T-helper 2 cell treated with Interferon-gamma antibody and Interleukin-4, amounts not matched to agents 100 ng/mL and 5 ng/mL, for 36 hours (primary cell): ENCODE results near the gene C1orf146. TPM values are rescaled to one million over a fixed set of nuclear protein-coding genes. Genes with fewer than 3 reads are reported as not detected.
"Not testable (repeated sequence)": the region's sequence is repeated elsewhere in the genome, so short reads cannot be mapped to it uniquely, and the experiment has no call there.

Source experiments
- intact Hi-C: fragments of 100-400 bp; cut with micrococcal nuclease; formaldehyde crosslinking; loops from one replicate; pipeline ENCODE4 v1.15.1; 2023
- total RNA-seq: library from RNA; stranded (reverse); gene quantifications from 2 replicates; pipeline ENCODE4 v1.2.3, GENCODE V29; 2022

C1orf146 gene
- not detected in 2 replicates for total RNA-seq

DNA sequence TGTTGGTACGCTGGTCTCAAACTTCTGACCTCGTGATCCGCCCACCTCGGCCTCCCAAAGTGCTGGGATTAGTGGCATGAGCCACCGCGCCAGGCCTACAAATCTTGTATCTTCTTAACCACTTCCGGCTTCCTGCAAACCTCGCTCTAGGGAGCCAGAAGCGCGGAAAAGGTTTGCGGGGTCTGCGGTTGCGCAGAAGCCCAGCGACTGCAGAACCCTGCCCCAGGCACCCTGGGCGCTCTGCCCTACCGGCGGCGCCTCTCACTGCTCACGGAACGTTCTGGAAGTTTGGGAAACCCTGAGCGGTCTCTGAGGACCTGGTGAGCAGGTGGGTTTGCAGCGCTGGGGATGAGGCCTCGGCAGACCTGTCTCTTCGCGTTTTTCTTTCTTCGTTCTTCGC, at the start of gene C1orf146:
Gene C1orf146 (plus strand): TSS at position 195 of the 400 bp plus-strand sequence. CDS start 13,506 bp downstream, outside the sequence.
- intact Hi-C loops = no loop called here

GRCh38 chr1:92168657-92169056, 49.1 kb upstream of the C1orf146 start:
- intact Hi-C loops = no loop called here

DNA sequence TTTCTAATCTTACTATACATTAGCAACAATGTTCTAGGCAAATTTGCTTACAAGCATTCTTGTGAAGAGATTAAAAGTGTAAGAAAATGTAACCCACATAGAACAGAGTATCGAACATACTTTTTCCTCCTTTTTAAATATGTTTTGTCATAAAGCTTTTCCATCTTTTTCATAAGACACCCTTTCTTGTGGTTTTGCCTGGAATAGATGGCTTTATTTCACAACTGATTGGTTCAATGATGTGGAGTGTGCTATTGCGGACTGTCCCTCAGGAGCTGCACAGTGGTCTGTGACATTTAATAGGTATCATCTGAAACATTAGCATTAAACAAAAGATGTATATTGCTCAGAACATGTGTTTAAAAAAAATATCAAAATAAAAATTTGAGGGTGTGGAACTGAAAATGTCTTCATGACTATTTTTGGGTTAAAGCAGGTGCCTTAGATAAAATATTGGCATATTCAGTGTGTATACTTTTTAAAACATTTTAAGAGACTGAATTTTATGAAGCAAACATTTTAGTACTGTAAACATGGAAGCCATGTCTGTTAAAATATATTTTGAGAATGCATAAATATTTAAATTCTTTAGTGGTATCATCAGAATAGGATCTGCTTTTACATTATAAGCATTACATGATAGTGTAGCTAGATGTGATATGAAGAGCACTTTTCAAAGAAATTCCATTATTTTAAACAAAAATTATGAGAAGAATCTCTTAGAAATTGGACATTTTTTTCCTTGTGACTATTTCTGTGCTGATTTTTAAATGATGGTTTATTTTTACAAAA, 48.3 kb upstream of the C1orf146 start:
- intact Hi-C loops = no loop called here

- intact Hi-C loops = no loop called here
These were observed 33.1 kb upstream of the C1orf146 start for GRCh38 chr1:92184632-92185031.

DNA sequence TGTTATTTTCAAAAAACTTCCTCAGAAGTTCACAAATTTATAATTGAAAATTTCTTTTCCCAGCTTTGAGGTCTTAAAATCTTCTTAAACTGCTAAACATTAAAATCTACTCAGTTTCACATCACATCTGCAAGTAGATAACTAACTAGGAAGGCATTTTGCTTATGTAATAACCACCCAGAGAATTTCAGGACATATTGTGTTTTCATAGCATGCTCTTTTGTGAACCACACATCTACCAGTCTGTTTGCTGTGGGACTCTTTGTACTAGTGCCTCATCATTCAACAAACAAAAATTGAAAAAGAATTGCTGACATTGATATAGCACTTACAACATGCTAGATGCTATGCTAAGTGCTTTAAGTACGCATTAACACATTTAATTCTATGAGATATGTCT, 31.6 kb upstream of the C1orf146 start:
- intact Hi-C loops = no loop called here

- intact Hi-C loops = no loop called here
These were observed 29.1 kb upstream of the C1orf146 start for GRCh38 chr1:92188436-92189255.

GRCh38 chr1:92191726-92192125, 26.0 kb upstream of the C1orf146 start:
- intact Hi-C loops = no loop called here

DNA sequence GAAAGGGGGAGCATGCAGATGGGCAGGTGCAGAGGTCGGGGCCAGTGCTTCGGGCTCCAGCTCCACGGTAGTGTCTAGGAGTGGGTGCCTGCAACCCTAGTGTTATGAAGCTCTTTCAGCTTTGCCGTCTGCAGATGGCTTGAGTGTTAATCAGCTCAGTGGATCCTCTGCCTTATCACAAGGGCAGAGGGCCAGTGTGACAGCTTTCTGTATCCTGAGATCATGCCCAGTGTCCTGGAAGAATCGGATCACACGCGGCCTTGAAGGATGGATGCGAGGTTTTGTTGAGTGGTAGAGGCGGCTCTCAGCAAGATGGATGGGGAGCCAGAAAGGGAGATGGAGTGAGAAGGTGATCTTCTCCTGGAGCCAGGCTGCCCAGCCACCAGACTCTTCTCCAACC, 25.5 kb upstream of the C1orf146 start:
- intact Hi-C loops = no loop called here

DNA sequence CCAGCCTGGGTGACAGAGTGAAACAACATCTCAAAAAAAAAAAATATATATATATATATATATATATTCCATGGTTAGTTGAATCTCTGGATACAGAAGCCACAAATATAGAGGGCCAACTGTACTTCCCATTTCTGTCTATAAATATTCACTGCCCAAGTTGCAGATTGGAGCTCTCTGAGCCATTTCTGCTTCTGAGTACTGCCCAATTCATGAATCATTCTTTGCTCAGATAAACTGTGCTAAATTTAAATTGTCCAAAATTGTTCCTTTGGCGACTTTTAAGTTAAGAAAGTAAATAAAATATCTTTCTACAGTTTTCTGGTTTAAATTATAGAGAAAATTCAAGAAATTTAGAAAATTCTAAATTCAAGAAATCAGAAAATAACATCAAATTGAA, 23.2 kb upstream of the C1orf146 start:
- intact Hi-C loops = no loop called here

- intact Hi-C loops = loop anchor here (5.0 kb wide), 1 partner anchor 95 kb away; the partner anchor contains the start of genes GLMN and RPAP2
These were observed 15.7 kb upstream of the C1orf146 start for GRCh38 chr1:92201973-92202372.

DNA sequence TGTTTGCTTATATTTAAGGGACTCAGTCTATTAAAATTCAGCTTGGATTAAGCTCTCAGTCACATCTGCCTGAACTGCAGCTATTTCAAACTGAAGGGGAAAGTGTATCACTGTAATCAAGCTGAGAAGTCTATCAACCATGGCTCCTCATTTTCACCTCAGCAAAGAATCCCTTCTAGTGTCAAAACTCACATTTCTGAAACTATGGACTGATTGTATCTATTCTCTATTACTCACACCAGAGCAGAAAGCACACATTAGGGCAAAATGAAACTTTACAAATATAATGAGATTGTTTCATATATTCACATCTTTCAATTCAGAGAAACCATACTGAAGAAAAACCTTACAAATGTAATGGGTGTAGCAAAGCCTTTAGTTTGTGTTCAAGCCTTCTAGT, 14.6 kb upstream of the C1orf146 start:
- intact Hi-C loops = loop anchor here (5.0 kb wide), 1 partner anchor 94 kb away; the partner anchor contains the start of genes GLMN and RPAP2

GRCh38 chr1:92210701-92211100, 7.0 kb upstream of the C1orf146 start:
- intact Hi-C loops = no loop called here

DNA sequence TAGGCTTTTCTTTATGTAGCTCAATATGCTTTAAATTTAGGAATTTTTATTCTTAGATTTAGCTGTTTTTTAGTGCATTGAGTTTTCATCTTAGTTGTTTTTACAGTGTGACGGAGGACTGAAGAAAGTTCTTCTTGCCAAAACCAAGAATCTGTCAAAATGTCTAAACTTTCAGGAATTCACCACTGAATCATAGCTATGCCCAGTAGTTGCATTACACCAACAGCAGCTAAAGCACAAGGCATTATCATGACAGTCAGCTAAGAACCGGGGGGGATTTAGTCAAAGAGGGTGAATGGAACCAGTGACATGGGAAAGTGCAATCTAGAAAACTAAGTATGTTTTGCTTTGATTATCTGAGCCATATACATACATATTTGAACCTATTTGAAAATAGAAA, 6.5 kb upstream of the C1orf146 start:
- intact Hi-C loops = no loop called here

DNA sequence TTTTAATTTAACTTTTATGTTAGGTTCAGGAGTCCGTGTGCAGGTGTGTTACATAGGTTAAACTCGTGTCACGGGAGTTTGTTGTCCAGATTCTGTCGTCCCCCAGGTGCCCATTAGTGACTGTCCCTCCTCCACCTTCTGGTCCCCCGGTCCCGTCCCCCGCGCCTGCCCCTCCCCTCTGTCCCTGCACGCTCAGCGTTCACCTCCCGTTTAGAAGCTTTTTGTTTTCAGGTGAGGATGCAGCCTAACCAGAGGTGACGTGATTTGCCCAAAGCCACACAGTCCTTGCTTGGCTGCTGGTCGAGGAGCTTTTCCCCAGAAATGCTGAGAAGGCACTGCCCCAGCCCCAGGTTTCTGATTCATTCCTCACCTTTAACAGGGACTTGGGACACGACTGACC, 844 bp downstream of the C1orf146 start:
- intact Hi-C loops = no loop called here

GRCh38 chr1:92219028-92219427, 1.3 kb downstream of the C1orf146 start:
- intact Hi-C loops = no loop called here

- intact Hi-C loops = no loop called here
These were observed 10.7 kb downstream of the C1orf146 start for GRCh38 chr1:92228401-92228800.

- intact Hi-C loops = no loop called here
These were observed 13.0 kb downstream of the C1orf146 start for GRCh38 chr1:92230736-92231135.

- intact Hi-C loops = no loop called here
These were observed 22.3 kb downstream of the C1orf146 start for GRCh38 chr1:92240034-92240433.

GRCh38 chr1:92244376-92244775, 26.7 kb downstream of the C1orf146 start:
- intact Hi-C loops = no loop called here

DNA sequence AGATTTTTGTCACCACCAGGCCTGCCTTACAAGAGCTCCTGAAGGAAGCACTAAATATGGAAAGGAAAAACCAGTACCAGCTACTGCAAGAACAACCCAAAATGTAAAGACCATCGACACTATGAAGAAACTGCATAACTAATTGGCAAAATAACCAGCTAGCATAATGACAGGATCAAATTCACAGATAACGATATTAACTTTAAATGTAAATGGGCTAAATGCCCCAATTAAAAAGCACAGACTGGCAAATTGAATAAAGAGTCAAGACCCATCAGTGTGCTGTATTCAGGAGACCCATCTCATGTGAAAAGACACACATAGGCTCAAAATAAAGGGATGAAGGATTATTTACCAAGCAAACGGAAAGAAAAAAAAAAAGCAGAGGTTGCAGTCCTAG, 37.0 kb downstream of the C1orf146 start:
- intact Hi-C loops = not testable (repeated sequence)

GRCh38 chr1:92259350-92259749, 41.6 kb downstream of the C1orf146 start:
- intact Hi-C loops = no loop called here

- intact Hi-C loops = no loop called here
These were observed 44.8 kb downstream of the C1orf146 start for GRCh38 chr1:92262516-92262915.
